Eye (tissue), 1 donor: Measurements from ENCODE around the gene JARID2.

Experiments
- DNase-seq: peaks from one replicate; pipeline ENCODE4 v3.0.0-alpha.2; 2015

JARID2 gene

GRCh38 chr6:15513131-15513771 lies 267.4 kb downstream of the JARID2 start:
- DNase-seq, result no peak

DNA sequence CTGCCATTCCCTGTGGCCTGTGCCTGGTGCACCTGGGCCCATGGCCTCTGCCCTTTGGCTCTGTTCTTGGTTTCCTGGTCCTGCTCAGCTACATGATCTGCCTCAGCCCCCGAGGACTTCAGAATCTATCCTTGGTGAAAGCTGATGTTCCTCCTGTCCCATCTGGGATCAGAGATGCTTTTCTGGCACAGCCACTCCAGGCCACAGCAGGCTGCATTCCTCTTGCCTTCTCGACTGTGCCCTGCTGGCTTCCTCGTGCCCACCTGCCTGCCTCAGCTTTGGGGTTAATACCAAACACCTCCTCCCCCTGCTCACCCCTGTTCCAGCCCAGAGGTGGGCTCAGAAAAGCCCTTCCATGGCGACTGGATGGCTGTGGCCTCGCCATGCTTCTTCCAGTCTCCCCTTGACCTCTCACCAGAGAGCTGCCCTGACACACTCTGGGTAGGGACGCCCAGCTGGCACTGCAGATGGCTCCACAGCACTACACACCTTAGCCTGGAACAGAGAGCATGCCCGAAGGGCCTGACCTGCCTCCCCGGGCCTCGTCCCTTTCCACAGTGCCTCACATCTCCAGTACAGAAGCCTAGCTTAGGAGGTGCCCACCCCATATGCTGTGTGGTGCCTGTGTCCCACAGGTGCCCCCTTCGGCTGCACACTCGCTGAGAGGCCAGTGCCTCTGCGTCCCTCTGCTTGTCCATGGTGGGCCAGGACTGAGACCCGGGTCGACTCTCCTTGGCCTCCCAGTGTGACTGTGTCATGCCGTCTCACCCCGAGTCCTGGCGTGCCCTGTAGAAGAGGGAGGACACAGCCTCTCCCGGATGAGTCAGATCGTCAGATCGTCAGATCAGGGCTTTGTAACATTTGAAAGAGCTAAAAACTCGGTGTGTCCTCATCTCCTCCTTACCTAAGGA lies 268.2 kb downstream of the JARID2 start:
- no peak for DNase-seq

GRCh38 chr6:15515226-15515625 lies 269.4 kb downstream of the JARID2 start:
- DNase-seq, result no peak

DNA sequence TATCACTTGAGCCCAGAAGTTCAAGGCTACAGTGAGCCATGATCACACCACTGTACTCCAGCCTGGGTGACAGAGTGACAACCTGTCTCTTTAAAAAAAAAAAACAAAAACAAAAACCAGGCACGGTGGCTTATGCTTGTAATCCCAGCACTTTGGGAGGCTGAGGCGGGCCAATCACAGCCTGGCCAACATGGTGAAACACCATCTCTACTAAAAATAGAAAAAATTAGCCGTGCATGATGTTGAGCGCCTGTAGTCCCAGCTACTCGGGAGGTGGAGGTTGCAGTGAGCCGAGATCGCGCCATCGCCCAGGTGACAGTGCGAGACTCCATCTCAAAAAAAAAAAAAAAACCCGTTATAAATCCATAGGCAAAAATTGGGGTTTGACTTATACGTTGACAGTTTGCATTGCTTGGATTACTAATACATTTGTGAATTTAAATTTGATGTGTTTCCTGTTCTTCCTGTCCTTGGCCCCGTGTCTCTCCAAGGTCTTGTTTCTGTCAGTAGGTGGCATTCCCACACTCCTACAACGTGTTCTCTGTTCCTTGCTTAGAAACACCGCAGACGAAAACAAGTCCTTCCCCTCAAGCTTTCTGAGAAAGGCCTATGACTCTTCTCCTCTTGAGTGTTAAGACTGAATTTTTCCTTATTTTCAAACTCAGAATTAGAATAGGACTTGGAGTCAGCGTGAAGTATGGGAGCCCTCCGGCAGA lies 269.9 kb downstream of the JARID2 start:
- DNase-seq, result no peak

- DNase-seq, result no peak
Observed at GRCh38 chr6:15516378-15516777, 270.5 kb downstream of the JARID2 start.

DNA sequence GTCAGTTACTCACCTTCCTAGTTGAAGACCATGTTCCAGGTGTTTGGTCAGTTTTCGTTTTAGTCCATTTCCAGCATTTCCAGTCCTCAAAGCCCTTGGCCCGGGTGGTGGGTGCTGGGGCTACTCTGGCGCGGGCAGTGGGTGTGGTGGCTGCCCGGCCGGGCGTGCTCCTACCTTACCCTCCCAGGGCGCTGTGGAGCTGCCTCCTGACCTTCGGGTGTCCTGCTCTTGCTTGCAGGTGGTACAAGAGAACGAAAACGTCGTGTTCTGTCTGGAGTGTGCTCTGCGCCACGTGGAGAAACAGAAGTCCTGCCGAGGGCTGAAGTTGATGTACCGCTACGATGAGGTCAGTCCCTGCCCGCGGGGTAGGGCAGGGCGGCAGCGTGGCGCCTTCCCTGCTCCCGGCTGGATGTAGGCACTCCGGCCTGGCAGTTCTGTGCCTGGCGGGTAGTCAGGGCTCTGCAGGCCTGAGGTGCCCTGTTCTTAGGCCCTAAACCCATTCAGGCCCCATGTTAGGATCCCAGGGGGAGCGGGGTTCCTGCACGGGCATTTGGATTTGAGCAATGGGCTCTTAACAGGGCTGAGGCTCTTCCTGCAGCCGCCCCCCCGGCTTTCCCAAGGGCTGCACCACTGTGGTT lies 271.2 kb downstream of the JARID2 start:
- no peak for DNase-seq

DNA sequence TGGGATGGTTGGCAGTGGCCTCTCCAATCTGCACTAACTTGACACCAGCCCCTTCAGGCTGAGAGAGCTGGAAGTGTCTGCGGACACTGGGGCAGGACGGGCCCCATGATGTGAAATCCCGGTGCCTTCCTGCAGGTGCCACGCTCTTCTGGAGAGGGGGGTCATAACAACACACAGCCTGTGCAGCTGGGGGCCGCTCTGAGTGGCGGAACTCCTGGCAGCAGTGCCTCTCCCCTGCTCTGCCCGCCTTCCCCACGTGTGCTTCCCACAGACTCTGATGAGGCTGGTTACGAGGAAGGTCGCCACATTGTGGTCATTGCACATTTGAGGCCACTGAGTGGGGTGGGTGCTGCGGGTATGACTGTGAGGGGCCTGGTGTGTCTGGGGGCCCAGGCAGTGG lies 271.7 kb downstream of the JARID2 start:
- no peak for DNase-seq

GRCh38 chr6:15518057-15518456 lies 272.2 kb downstream of the JARID2 start:
- no peak for DNase-seq

- DNase-seq, result no peak
Observed at GRCh38 chr6:15518878-15519277, 273.0 kb downstream of the JARID2 start.

DNA sequence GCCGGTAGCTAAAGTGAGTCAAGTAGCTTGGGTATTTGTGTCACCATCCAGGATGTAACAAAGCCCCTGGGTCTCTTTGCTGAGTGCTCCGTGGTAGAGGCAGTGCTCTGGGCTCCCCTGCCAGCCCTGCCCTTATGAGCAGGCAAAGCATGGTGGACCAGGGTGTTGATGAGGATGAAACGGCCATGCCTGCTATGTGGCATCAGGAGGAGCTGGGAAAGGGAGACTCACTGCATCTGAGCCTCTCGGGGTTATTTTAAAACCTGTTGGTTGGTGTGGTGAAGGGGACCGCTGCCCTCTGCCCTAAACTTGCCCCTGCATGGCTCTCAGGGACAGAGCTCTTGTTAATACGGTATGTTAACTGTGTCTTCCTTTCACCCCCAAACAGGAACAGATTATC lies 273.8 kb downstream of the JARID2 start:
- DNase-seq, result no peak

DNA sequence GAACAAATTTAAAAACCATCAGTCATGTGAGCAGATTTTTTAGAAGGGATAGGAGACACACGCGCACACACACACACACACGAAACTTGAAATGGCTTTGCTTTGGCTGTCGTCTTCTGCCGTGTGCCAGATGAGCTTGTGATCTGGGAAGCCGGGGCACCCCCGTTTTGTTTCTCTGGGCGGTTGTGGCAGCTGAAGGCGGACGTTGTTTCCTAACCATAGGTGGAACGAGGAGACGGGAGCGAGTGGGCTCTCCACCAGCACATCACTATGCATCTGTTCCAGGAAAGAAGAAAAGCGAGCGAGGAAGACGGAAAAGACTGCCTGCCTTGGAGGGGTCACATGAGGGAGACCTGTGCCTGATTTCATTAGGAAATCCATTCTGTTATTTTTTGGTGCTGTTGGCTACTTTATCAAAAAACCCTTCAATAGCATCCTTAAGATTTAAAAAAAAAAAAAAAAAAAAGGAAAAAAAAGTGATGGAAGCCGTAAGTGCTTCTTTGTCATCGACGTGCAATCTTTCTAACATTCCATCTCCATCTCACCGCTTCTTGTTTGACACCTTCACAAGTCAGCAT lies 274.8 kb downstream of the JARID2 start:
- DNase-seq, result no peak

DNA sequence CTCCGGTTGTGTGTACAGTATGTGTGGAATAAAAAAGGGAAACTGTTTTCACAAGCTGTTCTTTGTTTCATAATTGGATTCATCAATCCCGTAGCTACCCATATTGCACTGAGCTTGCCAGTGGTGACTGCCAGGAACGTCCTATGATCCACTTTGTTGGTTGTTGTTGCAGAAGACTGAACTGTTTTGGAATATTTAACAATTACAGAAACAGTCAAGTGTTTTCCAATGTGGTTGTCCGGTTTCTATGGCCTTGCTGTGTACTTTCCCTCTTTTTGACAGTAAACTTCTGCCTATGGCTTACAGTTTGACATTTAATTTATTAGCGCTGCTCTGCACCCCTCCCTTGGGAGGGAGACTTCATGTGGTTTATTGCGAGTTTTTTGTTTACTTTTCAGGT lies 275.7 kb downstream of the JARID2 start:
- DNase-seq, result no peak

GRCh38 chr6:15522026-15522425 lies 276.2 kb downstream of the JARID2 start:
- DNase-seq, result no peak

GRCh38 chr6:15522427-15522826 lies 276.6 kb downstream of the JARID2 start:
- no peak for DNase-seq

GRCh38 chr6:15522856-15523529 lies 277.1 kb downstream of the JARID2 start:
- no peak for DNase-seq

GRCh38 chr6:15523679-15524630 lies 278.1 kb downstream of the JARID2 start:
- DNase-seq, result no peak

DNA sequence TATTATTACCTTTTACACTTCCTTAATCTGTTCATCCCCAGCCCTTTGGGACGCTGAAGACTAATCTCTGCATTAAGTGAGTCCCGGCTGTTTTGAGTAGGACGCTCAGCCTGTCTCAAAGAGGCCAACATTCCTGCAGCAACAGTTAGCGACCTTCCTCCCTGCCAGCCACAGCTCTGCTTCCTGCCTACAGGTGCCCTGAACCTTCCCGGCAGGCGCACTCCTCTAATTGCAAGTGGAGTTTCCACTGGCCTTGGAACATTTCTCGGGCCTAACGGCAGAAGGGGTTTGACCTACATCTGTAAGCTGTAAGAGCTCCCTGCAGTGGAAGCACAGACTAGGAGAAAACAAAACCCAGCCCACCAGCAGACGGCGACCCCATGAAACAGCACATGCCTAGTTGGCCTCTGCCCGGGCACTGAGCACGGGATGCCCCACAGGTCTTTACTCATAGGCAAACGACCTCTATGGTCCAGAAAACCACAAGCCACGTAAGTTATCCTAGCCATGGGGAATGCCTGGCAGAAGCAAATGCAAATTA lies 279.1 kb downstream of the JARID2 start:
- DNase-seq, result no peak

- no peak for DNase-seq
Observed at GRCh38 chr6:15526212-15526701, 280.4 kb downstream of the JARID2 start.

DNA sequence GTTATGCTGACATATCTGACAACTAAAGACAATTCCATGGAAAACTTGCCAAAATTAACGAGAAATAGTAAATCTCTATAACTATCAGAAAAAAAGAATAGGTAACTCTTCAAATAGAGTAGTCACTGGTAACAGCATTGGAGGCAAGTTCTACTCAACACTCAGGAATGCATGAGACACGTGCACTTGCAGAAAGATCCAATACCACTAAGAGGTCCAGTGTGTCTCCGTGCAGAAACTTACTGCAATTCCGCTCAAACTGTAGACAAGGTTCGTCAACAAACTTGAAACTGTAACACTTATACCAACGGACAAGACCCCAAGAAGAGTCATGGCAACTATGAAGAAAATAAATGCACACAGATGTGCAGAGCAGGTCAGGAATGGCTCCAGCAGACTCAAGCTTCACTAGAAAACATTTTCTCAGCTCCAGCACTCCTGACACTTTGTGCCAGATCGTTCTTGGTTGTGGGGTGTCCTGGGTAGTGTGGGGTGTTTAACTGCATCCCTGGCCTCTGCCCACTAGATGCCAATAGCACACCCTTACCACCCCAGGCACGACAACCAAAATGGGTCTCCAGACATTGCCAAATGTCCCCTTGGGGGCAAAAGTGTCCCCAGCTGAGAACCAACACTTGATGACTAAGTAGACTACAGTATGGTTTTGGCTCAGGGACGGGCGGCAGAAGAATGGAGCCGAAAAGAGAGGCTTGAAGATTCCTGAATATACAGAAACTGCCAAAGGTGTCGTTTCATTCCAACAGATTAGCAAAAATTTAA lies 282.2 kb downstream of the JARID2 start:
- DNase-seq, result no peak

DNA sequence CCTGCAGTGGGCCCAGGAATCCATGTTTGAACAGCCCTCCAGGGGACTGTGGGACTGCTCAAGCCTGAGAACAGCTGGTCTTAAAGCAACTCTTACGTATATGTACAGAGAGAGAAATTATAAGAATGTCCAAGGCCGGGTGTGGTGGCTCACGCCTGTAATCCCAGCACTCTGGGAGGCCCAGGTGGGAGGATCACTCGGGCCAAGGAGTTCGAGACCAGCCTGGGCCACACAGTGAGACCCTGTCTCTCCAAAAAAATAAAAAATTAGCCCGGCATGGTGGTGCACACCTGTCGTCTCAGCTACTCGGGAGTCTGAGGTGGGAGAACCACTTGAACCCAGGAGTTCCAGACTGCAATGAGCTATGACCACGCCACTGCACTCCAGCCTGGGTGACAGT lies 283.0 kb downstream of the JARID2 start:
- DNase-seq, result no peak
